HepG2 (cell line): Measurements from ENCODE around the gene CYP2U1. TPM values are rescaled to one million over a fixed set of nuclear protein-coding genes. Genes with fewer than 3 reads are reported as not detected.

Experiments used
- ATM ChIP-seq: fragments of 450-650 bp; IDR thresholded peaks from 2 replicates; pipeline ENCODE4 v1.7.1; 2017; ENCODE audit warnings: mild to moderate bottlenecking, borderline replicate concordance
- CBX2 ChIP-seq, 2 experiments: fragments of 200-600 bp in 1 of 2; sonication (generic); formaldehyde crosslinking in 1 of 2; IDR thresholded peaks; 2 replicates each; pipeline versions ENCODE4 v1.7.0 to v1.8.1; 2018 to 2022; ENCODE audit warnings: low read depth in 2 of 2, low read length in 1 of 2, mild to moderate bottlenecking in 1 of 2, missing genetic modification reagents in 1 of 2
- CHD4 ChIP-seq: fragments of 200-600 bp; sonication (generic); IDR thresholded peaks from 2 replicates; pipeline ENCODE4 v1.7.0; 2017; ENCODE audit warnings: mild to moderate bottlenecking, low read length, borderline replicate concordance
- HOXA5 ChIP-seq: sonication (generic); formaldehyde crosslinking; IDR thresholded peaks from 2 replicates; pipeline ENCODE4 v1.4.0; 2020; ENCODE audit warnings: missing genetic modification reagents
- KLF16 ChIP-seq, 2 experiments: sonication (generic) in 1 of 2; formaldehyde crosslinking in 1 of 2; IDR thresholded peaks; 2 replicates each; pipeline versions ENCODE4 v1.6.1 to v1.8.0; 2016 to 2023; ENCODE audit warnings: missing genetic modification reagents in 2 of 2, missing compliant biosample characterization in 1 of 2
- KMT2A ChIP-seq: sonication (generic); formaldehyde crosslinking; IDR thresholded peaks from 2 replicates; pipeline ENCODE4 v1.4.0; 2020; ENCODE audit warnings: missing genetic modification reagents
- PRMT3 ChIP-seq: sonication (generic); formaldehyde crosslinking; IDR thresholded peaks from 2 replicates; pipeline ENCODE4 v1.8.1; 2022; ENCODE audit warnings: low read depth, mild to moderate bottlenecking, moderate library complexity, missing genetic modification reagents, borderline replicate concordance
- SALL1 ChIP-seq: sonication (generic); formaldehyde crosslinking; IDR thresholded peaks from 2 replicates; pipeline ENCODE4 v1.8.0; 2022; ENCODE audit warnings: mild to moderate bottlenecking, missing genetic modification reagents
- TAF1 ChIP-seq: sonication (generic); formaldehyde crosslinking; IDR thresholded peaks from 2 replicates; pipeline ENCODE4 v1.4.0; 2020; ENCODE audit warnings: missing genetic modification reagents
- UBTF ChIP-seq: sonication (generic); formaldehyde crosslinking; IDR thresholded peaks from 2 replicates; pipeline ENCODE4 v1.4.0; 2020; ENCODE audit warnings: mild to moderate bottlenecking, missing genetic modification reagents
- USF2 ChIP-seq, 2 experiments: sonication (generic) in 1 of 2; formaldehyde crosslinking in 1 of 2; IDR thresholded peaks; 2 replicates each; pipeline versions ENCODE4 v1.5.1 to v1.6.1; 2011 to 2020; ENCODE audit warnings: borderline replicate concordance in 1 of 2, low read depth in 1 of 2, low read length in 1 of 2, mild to moderate bottlenecking in 1 of 2, missing genetic modification reagents in 1 of 2, moderate library complexity in 1 of 2
- ZBTB7B ChIP-seq: sonication (generic); formaldehyde crosslinking; IDR thresholded peaks from 2 replicates; pipeline ENCODE4 v1.4.0; 2020; ENCODE audit warnings: missing genetic modification reagents
- ZNF230 ChIP-seq: sonication (generic); formaldehyde crosslinking; IDR thresholded peaks from 2 replicates; pipeline ENCODE4 v1.4.0; 2020; ENCODE audit warnings: mild to moderate bottlenecking, missing genetic modification reagents
- ZNF343 ChIP-seq: sonication (generic); formaldehyde crosslinking; IDR thresholded peaks from 2 replicates; pipeline ENCODE4 v1.4.0; 2020; ENCODE audit warnings: mild to moderate bottlenecking, missing genetic modification reagents
- polyA plus RNA-seq, 8 experiments: library from polyadenylated mRNA; depleted of rRNA in 3 of 8; stranded (reverse) in 7 of 8; unstranded in 1 of 8; fragments of >200 nt; fragmentation: Illumina TruSeq in 4 of 8; extraction: Trizol in 4 of 8; gene quantifications; 2 replicates each; pipeline versions ENCODE4 v1.2.1 to v1.2.3, GENCODE V29; 2011 to 2016; ENCODE audit warnings: low read depth in 4 of 8, missing spikeins in 1 of 8, mixed read lengths in 1 of 8; ENCODE audit not compliant: insufficient read depth in 1 of 8
- total RNA-seq, 5 experiments: library from RNA; depleted of rRNA; stranded (reverse); fragments of >200 nt; fragmentation: Illumina TruSeq; extraction: Trizol; gene quantifications; 2 replicates each; pipeline ENCODE4 v1.2.3, GENCODE V29; 2016; ENCODE audit warnings: low read depth in 1 of 5
- TF ChIP-seq, protein P1 (sequence below): sonication (generic); formaldehyde crosslinking; IDR thresholded peaks from 2 replicates; pipeline ENCODE4 v1.8.0; 2022; ENCODE audit warnings: missing genetic modification reagents, mild to moderate bottlenecking, inconsistent platforms, borderline replicate concordance
- TF ChIP-seq, protein P2 (sequence below): sonication (generic); formaldehyde crosslinking; IDR thresholded peaks from 2 replicates; pipeline ENCODE4 v1.4.0; 2020; ENCODE audit warnings: mild to moderate bottlenecking, missing genetic modification reagents
- TF ChIP-seq, protein P3 (sequence below): IDR thresholded peaks from 2 replicates; pipeline ENCODE4 v1.6.1; 2016; ENCODE audit warnings: missing compliant biosample characterization, missing genetic modification reagents, borderline replicate concordance

The CYP2U1 gene
- total and polyA plus RNA-seq, 2 of the 13 experiments (the other 11 are each of a cell fraction or from before 2014, with no cell fraction given): 1.4 to 3.4 TPM

GRCh38 chr4:107930821-107931774 is at the start of gene CYP2U1 (continued):
- TF ChIP-seq CBX2 (IDR thresholded peaks at IDR 0.05; ENCODE audit: low read depth, low read length) (no peak), CBX2 (CRISPR knock-in tag; IDR thresholded peaks at IDR 0.05; ENCODE audit: low read depth) (0 out of 2 replicates have a peak, but pooled peaks have one; percentile 19), KMT2A (CRISPR knock-in tag) (peak; percentile 27; the same call in 1 of the 2 replicates), ZNF230 (CRISPR knock-in tag) (no peak), ZNF343 (CRISPR knock-in tag) (0 out of 2 replicates have a peak, but pooled peaks have one; percentile 42), HOXA5 (CRISPR knock-in tag) (no peak; the same call in 1 of the 2 replicates), PRMT3 (CRISPR knock-in tag) (0 out of 2 replicates have a peak, but pooled peaks have one; percentile 52), ATM (no peak), ZBTB7B (CRISPR knock-in tag) (peak; percentile 61), UBTF (CRISPR knock-in tag) (peak; percentile 68; the same call in 1 of the 2 replicates), USF2 (IDR thresholded peaks at IDR 0.05; ENCODE audit: low read depth, low read length) (no peak), USF2 (CRISPR knock-in tag; IDR thresholded peaks at IDR 0.05; ENCODE audit: borderline replicate concordance) (no peak), KLF16 (CRISPR knock-in tag; IDR thresholded peaks at IDR 0.05) (peak in 1 of 2 experiments; percentile 50; a peak in 1 of 4 replicates), SALL1 (CRISPR knock-in tag) (peak; percentile 41; the same call in 1 of the 2 replicates), CHD4 (no peak), TAF1 (CRISPR knock-in tag) (peak; percentile 61)
- TF ChIP-seq, protein P1, sequence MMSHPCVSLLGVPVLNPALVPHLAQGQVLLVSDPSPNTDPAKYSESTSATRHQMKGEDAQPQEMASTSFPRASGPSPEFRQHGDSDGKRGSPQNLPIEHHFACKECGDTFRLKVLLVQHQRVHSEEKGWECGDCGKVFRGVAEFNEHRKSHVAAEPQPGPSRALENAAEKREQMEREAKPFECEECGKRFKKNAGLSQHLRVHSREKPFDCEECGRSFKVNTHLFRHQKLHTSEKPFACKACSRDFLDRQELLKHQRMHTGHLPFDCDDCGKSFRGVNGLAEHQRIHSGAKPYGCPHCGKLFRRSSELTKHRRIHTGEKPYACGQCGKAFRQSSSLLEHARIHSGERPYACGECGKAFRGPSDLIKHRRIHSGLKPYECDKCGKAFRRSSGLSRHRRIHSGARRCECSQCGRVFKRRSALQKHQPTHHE (CRISPR knock-in tag): no peak
- TF ChIP-seq, protein P2, sequence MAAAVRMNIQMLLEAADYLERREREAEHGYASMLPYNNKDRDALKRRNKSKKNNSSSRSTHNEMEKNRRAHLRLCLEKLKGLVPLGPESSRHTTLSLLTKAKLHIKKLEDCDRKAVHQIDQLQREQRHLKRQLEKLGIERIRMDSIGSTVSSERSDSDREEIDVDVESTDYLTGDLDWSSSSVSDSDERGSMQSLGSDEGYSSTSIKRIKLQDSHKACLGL: 0 out of 2 replicates have a peak, but pooled peaks have one; percentile 42
- TF ChIP-seq, protein P3, sequence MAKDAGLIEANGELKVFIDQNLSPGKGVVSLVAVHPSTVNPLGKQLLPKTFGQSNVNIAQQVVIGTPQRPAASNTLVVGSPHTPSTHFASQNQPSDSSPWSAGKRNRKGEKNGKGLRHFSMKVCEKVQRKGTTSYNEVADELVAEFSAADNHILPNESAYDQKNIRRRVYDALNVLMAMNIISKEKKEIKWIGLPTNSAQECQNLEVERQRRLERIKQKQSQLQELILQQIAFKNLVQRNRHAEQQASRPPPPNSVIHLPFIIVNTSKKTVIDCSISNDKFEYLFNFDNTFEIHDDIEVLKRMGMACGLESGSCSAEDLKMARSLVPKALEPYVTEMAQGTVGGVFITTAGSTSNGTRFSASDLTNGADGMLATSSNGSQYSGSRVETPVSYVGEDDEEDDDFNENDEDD (CRISPR knock-in tag): peak; percentile 74; the same call in 1 of the 2 replicates
